Measurements from ENCODE around the gene DTNA.

DTNA gene

GRCh38 chr18:34859496-34859895 lies 149.4 kb downstream of the DTNA start:
- no peak for DNase-seq (ENCODE audit: low read depth)
- no peak overlapping the region for H3K4me3 ChIP-seq (replicated peaks; ENCODE audit: low read depth, low read length)

GRCh38 chr18:34862561-34862960 lies 152.5 kb downstream of the DTNA start:
- no peak for TF ChIP-seq CTCF (IDR thresholded peaks at IDR 0.05; ENCODE audit: low read length, missing control alignments)
- no peak overlapping the region for H3K4me3 ChIP-seq (replicated peaks; ENCODE audit: low read depth, low read length)
- DNase-seq (ENCODE audit: low read depth) = no peak

More at GRCh38 chr18:34859496-34859895, 149.4 kb downstream of the DTNA start:
- TF ChIP-seq CTCF (IDR thresholded peaks at IDR 0.05; ENCODE audit: low read length, missing control alignments) = no peak

DNA sequence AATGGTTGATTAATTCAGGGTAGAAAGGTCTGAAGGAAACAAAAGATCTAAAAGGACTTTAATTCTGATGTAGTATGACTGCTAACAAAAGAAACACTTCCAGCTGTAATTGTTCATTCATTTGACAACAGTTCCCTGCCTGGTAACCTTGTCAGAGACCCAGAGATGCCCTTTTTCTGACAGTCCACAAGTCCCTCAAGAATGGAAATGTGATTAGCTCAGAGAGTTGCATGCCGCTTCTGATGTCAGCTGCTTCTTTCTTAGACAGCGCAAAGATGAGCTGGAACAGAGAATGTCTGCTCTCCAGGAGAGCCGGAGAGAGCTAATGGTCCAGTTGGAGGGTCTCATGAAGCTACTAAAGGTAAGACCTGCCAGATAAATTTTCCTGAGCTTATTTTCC lies 153.6 kb downstream of the DTNA start:
- H3K4me3 ChIP-seq (replicated peaks; ENCODE audit: low read depth, low read length) = no peak overlapping the region
- TF ChIP-seq CTCF (IDR thresholded peaks at IDR 0.05; ENCODE audit: low read length, missing control alignments) = no peak
- DNase-seq (ENCODE audit: low read depth) = no peak

GRCh38 chr18:34864836-34865497 lies 154.9 kb downstream of the DTNA start:
- no peak for TF ChIP-seq CTCF (IDR thresholded peaks at IDR 0.05; ENCODE audit: low read length, missing control alignments)
- no peak overlapping the region for H3K4me3 ChIP-seq (replicated peaks; ENCODE audit: low read depth, low read length)
- DNase-seq (ENCODE audit: low read depth) = no peak

DNA sequence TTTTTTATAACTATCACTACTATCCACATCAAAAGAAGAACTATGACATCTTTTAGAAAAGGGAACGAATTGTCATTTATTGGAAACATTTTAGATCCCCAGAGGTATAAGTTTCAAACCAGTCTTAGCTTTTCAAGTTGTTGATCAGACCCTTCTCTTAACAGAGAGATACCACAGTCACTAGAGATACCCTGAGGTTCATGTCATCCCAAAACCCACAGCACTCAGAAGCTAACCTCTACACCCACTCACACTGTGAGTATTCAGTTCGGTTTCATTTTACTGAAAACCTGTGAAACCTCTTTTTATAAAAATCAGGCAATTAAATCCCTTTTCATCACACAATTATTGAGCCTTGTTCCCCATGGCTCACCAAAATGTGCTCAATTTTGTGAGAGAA lies 156.2 kb downstream of the DTNA start:
- DNase-seq (ENCODE audit: low read depth) = no peak
- no peak for TF ChIP-seq CTCF (IDR thresholded peaks at IDR 0.05; ENCODE audit: low read length, missing control alignments)
- no peak overlapping the region for H3K4me3 ChIP-seq (replicated peaks; ENCODE audit: low read depth, low read length)

- H3K4me3 ChIP-seq (replicated peaks; ENCODE audit: low read depth, low read length) = no peak overlapping the region
- peak; percentile 31 for DNase-seq (ENCODE audit: low read depth)
- peak; percentile 55 for TF ChIP-seq CTCF (IDR thresholded peaks at IDR 0.05; ENCODE audit: low read length, missing control alignments)
Observed at GRCh38 chr18:34866739-34867138, 156.6 kb downstream of the DTNA start.

DNA sequence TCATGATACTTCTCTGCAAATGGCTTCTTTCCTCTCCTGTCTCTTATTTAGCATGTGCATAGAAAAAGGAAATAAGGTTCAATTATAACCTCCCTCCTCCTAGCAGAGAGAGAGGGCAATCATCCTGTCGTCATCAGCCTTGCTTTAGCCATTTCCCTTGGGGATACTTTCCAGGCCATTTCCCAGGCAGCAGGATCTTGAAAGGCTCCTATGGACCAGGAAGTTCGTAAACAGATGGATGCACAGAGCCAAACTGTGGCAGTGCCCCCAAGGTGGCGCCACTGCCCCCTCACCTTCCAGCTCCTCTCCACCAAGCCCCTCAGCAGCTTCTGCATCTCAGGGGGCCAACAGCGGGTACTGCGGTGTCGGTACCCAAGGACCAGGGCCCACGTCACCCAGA lies 157.4 kb downstream of the DTNA start:
- H3K4me3 ChIP-seq (replicated peaks; ENCODE audit: low read depth, low read length) = no peak overlapping the region
- DNase-seq (ENCODE audit: low read depth) = peak; percentile 29
- TF ChIP-seq CTCF (IDR thresholded peaks at IDR 0.05; ENCODE audit: low read length, missing control alignments) = no peak
